ENCODE data around the gene ENKD1. TPM values are rescaled to one million over a fixed set of nuclear protein-coding genes. Genes with fewer than 3 reads are reported as not detected.

ENKD1 gene
- total RNA-seq, 2 donors from 2014 or later = 9.2 to 12.3 TPM

GRCh38 chr16:67709050-67709449, 42.5 kb upstream of the ENKD1 start:
- Histone ChIP-seq H3K4me3 (no peak overlapping the region), H3K36me3 (no peaks in the 10 kb centered on the region), H3K27ac (no peak overlapping the region), H3K9me3 (no peaks in the 10 kb centered on the region), H3K27me3 (no peaks in the 10 kb centered on the region), H3K4me1 (no peaks in the 10 kb centered on the region)
- no peak for DNase-seq (ENCODE audit: low spot score)
- no peak for TF ChIP-seq CTCF (IDR thresholded peaks at IDR 0.05)

- Histone ChIP-seq H3K4me3 (no peak overlapping the region), H3K27me3 (no peaks in the 10 kb centered on the region), H3K27ac (no peak overlapping the region), H3K36me3 (no peaks in the 10 kb centered on the region), H3K4me1 (no peaks in the 10 kb centered on the region), H3K9me3 (no peaks in the 10 kb centered on the region)
- TF ChIP-seq CTCF (IDR thresholded peaks at IDR 0.05) = no peak
- no peak for DNase-seq (ENCODE audit: low spot score)
These were observed 41.8 kb upstream of the ENKD1 start for GRCh38 chr16:67708368-67708771.

DNA sequence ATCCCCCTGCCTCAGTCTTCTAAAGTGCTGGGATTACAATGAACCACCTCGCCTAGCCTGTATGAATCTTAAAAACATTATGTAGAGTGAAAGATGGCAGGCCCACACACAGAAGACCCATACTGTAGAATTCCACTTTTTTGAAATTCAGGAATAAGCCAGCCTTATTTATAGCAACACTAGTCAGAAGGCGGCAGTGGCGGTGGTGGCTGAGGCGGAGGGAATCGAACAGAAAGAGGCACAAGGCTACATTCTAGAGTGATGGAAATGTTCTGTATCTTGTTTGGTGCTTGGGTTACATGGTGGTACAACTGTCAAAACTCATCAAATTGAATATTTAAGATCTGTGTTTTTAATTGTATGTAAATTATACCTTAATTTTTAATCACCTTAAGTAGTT, 41.2 kb upstream of the ENKD1 start:
- Histone ChIP-seq H3K9me3 (no peaks in the 10 kb centered on the region), H3K4me3 (no peak overlapping the region), H3K27ac (no peak overlapping the region), H3K4me1 (no peaks in the 10 kb centered on the region), H3K27me3 (no peaks in the 10 kb centered on the region), H3K36me3 (no peaks in the 10 kb centered on the region)
- TF ChIP-seq CTCF (IDR thresholded peaks at IDR 0.05) = no peak
- DNase-seq (ENCODE audit: low spot score) = no peak

- no peak for TF ChIP-seq CTCF (IDR thresholded peaks at IDR 0.05)
- Histone ChIP-seq H3K36me3 (no peaks in the 10 kb centered on the region), H3K9me3 (no peaks in the 10 kb centered on the region), H3K27me3 (no peaks in the 10 kb centered on the region), H3K4me3 (no peak overlapping the region), H3K27ac (no peak overlapping the region), H3K4me1 (no peaks in the 10 kb centered on the region)
- DNase-seq (ENCODE audit: low spot score) = no peak
These were observed 40.7 kb upstream of the ENKD1 start for GRCh38 chr16:67707210-67707609.

DNA sequence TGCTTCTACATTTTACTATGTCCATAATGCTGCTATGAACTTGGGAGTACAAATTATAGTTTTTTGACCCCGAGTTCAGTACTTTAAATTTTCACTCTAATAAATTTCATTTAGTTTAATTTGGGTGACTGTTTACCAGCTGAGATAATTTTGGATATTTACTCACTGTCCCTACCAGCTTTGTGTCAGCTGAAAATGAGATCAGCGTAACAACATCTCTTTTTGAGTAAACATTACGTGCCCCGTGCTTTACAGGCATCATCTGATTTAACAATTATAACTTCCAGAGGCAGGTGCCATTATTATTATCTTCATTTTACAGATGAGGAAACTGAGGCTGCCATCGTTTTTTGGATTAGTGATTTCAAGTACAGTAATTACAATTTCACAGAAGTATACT, 37.6 kb upstream of the ENKD1 start:
- TF ChIP-seq CTCF (IDR thresholded peaks at IDR 0.05) = no peak
- Histone ChIP-seq H3K4me1 (no peaks in the 10 kb centered on the region), H3K9me3 (no peaks in the 10 kb centered on the region), H3K36me3 (no peaks in the 10 kb centered on the region), H3K4me3 (no peak overlapping the region), H3K27me3 (no peaks in the 10 kb centered on the region), H3K27ac (no peak overlapping the region)
- DNase-seq (ENCODE audit: low spot score) = no peak

DNA sequence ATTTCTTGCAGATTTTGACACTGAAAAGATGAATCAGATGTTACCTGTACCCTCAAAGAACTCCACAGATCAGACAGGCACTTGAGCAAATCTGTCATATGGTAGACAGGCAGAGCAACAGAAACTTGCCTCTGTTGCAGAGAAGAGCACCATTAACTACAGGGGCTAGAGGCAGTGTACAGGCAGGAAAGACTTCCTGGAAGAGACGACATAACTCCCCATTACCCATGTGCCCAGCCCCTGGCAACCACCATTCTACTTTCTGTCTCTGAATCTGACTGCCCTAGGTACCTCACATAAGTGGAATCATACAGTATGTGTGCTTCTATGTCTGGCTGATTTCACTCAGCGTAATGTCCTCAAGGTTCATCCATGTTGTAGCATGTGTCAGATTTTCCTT, 37.1 kb upstream of the ENKD1 start:
- no peak for DNase-seq (ENCODE audit: low spot score)
- Histone ChIP-seq H3K9me3 (no peaks in the 10 kb centered on the region), H3K4me3 (no peak overlapping the region), H3K27ac (no peak overlapping the region), H3K4me1 (no peaks in the 10 kb centered on the region), H3K27me3 (no peaks in the 10 kb centered on the region), H3K36me3 (no peaks in the 10 kb centered on the region)
- no peak for TF ChIP-seq CTCF (IDR thresholded peaks at IDR 0.05)
